Measurements from ENCODE around the gene SLC9A9.

The SLC9A9 gene

DNA sequence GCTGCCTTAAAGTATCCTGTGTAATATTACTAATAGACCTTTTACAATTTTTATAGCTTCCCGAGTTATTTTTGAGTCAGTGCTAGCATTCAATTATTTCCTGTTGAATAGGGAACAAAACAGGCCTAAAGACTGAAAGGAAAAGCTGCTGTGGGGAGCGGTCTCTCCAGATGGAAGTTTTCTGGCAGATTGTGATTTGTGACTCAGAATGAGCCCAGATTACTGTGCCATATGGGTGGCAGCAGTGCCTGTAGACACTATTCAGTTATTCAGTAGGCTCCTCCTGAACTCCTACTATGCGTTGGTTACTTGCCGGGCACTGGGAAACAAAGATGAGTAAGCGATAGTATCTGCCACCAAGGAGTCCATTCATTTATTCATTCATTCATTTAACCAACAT lies 516.9 kb downstream of the SLC9A9 start:
- peak; percentile 26 for DNase-seq (ENCODE audit: low read depth)
- no peak overlapping the region for H3K4me3 ChIP-seq (ENCODE audit: control insufficient read depth, low read depth, low read length)
- TF ChIP-seq, protein P1, sequence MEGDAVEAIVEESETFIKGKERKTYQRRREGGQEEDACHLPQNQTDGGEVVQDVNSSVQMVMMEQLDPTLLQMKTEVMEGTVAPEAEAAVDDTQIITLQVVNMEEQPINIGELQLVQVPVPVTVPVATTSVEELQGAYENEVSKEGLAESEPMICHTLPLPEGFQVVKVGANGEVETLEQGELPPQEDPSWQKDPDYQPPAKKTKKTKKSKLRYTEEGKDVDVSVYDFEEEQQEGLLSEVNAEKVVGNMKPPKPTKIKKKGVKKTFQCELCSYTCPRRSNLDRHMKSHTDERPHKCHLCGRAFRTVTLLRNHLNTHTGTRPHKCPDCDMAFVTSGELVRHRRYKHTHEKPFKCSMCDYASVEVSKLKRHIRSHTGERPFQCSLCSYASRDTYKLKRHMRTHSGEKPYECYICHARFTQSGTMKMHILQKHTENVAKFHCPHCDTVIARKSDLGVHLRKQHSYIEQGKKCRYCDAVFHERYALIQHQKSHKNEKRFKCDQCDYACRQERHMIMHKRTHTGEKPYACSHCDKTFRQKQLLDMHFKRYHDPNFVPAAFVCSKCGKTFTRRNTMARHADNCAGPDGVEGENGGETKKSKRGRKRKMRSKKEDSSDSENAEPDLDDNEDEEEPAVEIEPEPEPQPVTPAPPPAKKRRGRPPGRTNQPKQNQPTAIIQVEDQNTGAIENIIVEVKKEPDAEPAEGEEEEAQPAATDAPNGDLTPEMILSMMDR (conservative IDR thresholded peaks at IDR 0.05; ENCODE audit: control insufficient read depth, insufficient read depth, low read depth, low read length) = no peak

DNA sequence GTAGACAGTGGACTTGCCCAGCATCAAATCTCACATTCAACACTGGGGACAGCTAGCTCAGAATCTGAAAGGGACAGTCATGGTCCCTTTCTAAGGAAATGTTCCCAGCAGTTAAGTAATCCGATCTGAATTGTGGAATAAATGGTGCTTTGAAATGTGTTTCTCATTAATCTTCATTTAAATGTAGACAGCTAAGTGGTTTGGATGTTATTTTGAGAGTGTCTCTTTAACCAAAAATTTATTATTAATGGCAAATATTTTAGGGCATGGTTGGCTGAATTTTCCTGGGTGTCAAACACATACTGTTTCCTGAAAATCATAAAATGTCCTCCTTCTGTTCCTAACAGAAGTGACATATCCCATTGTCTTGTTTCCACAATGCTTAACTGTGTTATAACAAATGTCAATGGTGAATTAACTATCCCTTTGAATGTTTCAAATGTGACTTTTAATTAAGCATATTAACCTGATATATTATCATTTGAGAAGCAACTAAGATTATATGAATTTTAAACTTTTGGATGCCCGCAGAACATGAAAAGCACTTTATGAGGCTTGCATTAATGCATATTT lies 517.9 kb downstream of the SLC9A9 start:
- peak; percentile 8 for DNase-seq (ENCODE audit: low read depth)
- no peak overlapping the region for H3K4me3 ChIP-seq (ENCODE audit: control insufficient read depth, low read depth, low read length)
- TF ChIP-seq, protein P1 (conservative IDR thresholded peaks at IDR 0.05; ENCODE audit: control insufficient read depth, insufficient read depth, low read depth, low read length) = no peak

DNA sequence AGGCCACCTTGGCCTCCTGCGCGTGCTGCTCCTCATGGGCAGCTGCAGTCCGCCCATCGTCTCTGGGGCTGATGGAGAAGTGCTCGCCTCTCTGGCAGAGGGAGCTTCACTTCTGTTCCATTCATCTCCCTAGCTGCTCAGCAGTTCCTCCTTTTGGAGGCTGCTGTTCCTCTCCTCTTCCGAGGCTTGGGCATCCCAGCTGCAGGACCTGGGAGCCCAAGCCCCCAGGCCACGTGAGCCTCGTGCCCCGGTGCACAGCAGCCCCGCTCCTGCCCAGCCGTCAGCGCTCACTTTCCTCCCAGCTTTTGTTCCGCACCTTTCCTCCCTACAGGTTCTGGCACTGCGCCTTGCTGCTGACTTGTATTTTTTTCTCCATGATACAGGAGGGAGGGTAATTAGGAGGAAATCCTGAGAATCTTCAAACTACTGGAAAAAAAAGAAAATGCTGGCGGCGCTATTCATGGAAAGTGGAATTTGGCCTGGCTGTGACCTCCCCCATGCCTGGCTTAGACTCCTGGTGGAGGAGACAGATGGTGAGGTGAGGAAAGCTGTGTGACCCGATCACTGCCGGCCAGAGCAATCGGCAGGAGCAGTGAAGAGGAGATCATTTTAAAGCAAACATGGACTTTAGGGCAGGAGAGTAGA lies 518.6 kb downstream of the SLC9A9 start:
- DNase-seq (ENCODE audit: low read depth) = peak; percentile 43
- H3K4me3 ChIP-seq (ENCODE audit: control insufficient read depth, low read depth, low read length) = no peak overlapping the region
- TF ChIP-seq, protein P1 (conservative IDR thresholded peaks at IDR 0.05; ENCODE audit: control insufficient read depth, insufficient read depth, low read depth, low read length) = no peak

DNA sequence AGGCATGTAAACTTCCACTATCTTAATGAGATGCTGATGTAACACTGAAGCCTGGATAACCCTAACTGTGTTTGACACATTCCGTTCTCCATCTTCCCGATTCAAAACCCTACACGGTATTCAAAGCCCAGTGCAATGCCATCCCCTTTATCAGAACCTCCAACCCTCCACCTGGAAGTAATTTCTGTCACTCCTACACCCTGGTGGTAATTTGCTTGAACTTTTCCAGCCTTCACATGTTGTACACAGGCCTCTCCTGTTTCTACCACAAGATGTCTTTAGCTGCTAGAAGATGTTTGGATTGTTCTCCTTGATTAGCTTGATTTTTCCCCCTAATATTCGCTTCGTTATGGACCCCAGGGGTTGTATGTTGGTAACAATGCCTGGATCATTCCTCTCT lies 519.8 kb downstream of the SLC9A9 start:
- no peak for DNase-seq (ENCODE audit: low read depth)
- no peak overlapping the region for H3K4me3 ChIP-seq (ENCODE audit: control insufficient read depth, low read depth, low read length)
- TF ChIP-seq, protein P1 (conservative IDR thresholded peaks at IDR 0.05; ENCODE audit: control insufficient read depth, insufficient read depth, low read depth, low read length) = peak; percentile 7

DNA sequence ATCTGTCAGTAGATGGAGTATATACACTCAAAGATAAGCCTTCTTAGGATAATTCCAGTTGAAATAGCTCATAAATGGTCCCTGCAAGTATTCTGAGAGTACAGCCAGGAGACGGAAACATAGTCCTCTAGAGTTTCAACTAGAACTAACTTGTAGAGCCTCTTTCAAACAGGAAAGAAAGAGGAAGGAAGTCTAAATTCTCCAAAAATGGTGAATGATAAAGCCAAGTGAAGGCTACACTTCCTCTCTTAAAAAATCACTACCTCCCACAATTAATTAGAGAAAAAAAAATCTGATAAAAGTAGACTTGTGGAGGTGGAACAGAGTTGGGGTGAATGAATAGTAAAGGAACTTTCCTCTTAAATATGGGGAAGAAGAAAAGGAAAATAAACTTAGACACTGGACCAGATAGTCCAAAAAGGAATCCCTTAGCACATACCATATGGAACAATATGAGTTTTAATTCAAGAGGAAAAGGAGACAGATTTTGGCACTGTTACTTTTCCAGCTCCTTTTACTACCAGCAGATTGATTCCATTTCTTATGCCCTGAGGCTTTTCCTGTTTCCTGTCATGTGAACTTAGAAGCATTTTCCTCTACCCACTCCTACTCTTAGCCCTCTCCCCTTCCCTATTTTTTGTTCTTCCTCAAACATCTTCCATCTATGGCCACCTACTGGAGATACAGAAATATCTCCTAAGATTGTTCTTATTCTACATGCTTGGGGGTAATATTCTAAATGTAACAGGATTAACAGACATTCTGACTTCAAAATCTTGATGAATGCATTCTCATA lies 521.1 kb downstream of the SLC9A9 start:
- TF ChIP-seq, protein P1 (conservative IDR thresholded peaks at IDR 0.05; ENCODE audit: control insufficient read depth, insufficient read depth, low read depth, low read length) = peak; percentile 24
- no peak overlapping the region for H3K4me3 ChIP-seq (ENCODE audit: control insufficient read depth, low read depth, low read length)
- DNase-seq (ENCODE audit: low read depth) = peak; percentile 23

DNA sequence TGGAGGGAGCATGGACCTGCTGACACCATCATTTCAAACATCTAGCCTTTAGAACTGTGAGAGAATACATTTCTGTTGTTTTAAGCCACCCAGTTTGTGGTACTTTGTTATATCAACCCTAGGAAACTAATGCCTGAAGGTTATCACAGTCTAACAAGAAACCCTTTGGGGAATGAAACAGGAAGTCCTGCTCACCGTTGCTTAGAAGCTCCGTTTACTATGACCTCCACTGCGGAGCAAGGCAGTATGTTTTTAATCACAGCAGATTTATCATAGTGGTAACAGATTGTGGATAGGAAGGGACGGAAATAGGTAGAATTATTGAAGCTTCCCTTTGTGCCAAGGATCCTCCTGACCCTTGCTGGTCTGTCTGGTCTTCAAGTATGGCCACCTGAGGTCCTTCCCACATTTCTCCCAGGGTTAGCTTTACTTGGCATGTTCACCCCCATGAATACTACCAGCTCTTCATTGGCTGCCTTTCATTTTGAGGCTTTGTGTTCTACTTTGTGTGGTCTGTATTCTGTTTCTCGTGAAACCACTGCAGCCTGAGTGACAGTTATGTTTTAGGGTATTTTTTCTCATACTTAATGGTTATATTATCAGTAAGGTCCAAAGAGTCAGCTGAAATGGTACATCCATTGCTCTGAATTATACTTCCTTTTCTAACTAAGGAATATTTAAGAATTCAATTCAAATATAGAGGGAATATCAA lies 527.1 kb downstream of the SLC9A9 start:
- H3K4me3 ChIP-seq (ENCODE audit: control insufficient read depth, low read depth, low read length) = no peak overlapping the region
- TF ChIP-seq, protein P1 (conservative IDR thresholded peaks at IDR 0.05; ENCODE audit: control insufficient read depth, insufficient read depth, low read depth, low read length) = no peak
- no peak for DNase-seq (ENCODE audit: low read depth)
